ENCODE measurements around the gene SPECC1.

Gene SPECC1

GRCh38 chr17:20040216-20040615 is 31.1 kb downstream of the SPECC1 start:
- H3K36me3 ChIP-seq (ENCODE audit: insufficient read depth, low read length), result no peaks in the 10 kb centered on the region
- no peak overlapping the region for H3K27ac ChIP-seq (ENCODE audit: low read depth, low read length)
- no peak overlapping the region for H2AFZ ChIP-seq (ENCODE audit: low read length, unreplicated experiment)
- H3K27me3 ChIP-seq (ENCODE audit: insufficient read depth, low read length), result no peaks in the 10 kb centered on the region
- no peaks in the 10 kb centered on the region for H3K4me1 ChIP-seq (ENCODE audit: control insufficient read depth, insufficient read depth, low read length, unreplicated experiment)
- no peak overlapping the region for H3K4me3 ChIP-seq (ENCODE audit: low read depth, low read length)
- no peaks in the 10 kb centered on the region for H3K79me2 ChIP-seq (ENCODE audit: control insufficient read depth, insufficient read depth, low read length, unreplicated experiment)

GRCh38 chr17:20043021-20043420 is 33.9 kb downstream of the SPECC1 start:
- H3K36me3 ChIP-seq (ENCODE audit: insufficient read depth, low read length), result no peaks in the 10 kb centered on the region
- H3K79me2 ChIP-seq (ENCODE audit: control insufficient read depth, insufficient read depth, low read length, unreplicated experiment), result no peaks in the 10 kb centered on the region
- H3K4me3 ChIP-seq (ENCODE audit: low read depth, low read length), result no peak overlapping the region
- no peaks in the 10 kb centered on the region for H3K4me1 ChIP-seq (ENCODE audit: control insufficient read depth, insufficient read depth, low read length, unreplicated experiment)
- no peak overlapping the region for H2AFZ ChIP-seq (ENCODE audit: low read length, unreplicated experiment)
- H3K27me3 ChIP-seq (ENCODE audit: insufficient read depth, low read length), result no peaks in the 10 kb centered on the region
- H3K27ac ChIP-seq (ENCODE audit: low read depth, low read length), result no peak overlapping the region

- no peaks in the 10 kb centered on the region for H3K36me3 ChIP-seq (ENCODE audit: insufficient read depth, low read length)
- H3K4me3 ChIP-seq (ENCODE audit: low read depth, low read length), result no peak overlapping the region
- no peaks in the 10 kb centered on the region for H3K4me1 ChIP-seq (ENCODE audit: control insufficient read depth, insufficient read depth, low read length, unreplicated experiment)
- no peaks in the 10 kb centered on the region for H3K79me2 ChIP-seq (ENCODE audit: control insufficient read depth, insufficient read depth, low read length, unreplicated experiment)
- H3K27ac ChIP-seq (ENCODE audit: low read depth, low read length), result no peak overlapping the region
- H2AFZ ChIP-seq (ENCODE audit: low read length, unreplicated experiment), result no peak overlapping the region
- no peaks in the 10 kb centered on the region for H3K27me3 ChIP-seq (ENCODE audit: insufficient read depth, low read length)
Measured at GRCh38 chr17:20045476-20045875, 36.3 kb downstream of the SPECC1 start.

GRCh38 chr17:20046629-20047028 is 37.5 kb downstream of the SPECC1 start:
- Histone ChIP-seq H3K4me3 (ENCODE audit: low read depth, low read length) (no peak overlapping the region), H3K36me3 (ENCODE audit: insufficient read depth, low read length) (no peaks in the 10 kb centered on the region), H3K27ac (ENCODE audit: low read depth, low read length) (no peak overlapping the region), H3K27me3 (ENCODE audit: insufficient read depth, low read length) (no peaks in the 10 kb centered on the region), H3K4me1 (ENCODE audit: control insufficient read depth, insufficient read depth, low read length, unreplicated experiment) (no peaks in the 10 kb centered on the region), H3K79me2 (ENCODE audit: control insufficient read depth, insufficient read depth, low read length, unreplicated experiment) (no peaks in the 10 kb centered on the region), H2AFZ (ENCODE audit: low read length, unreplicated experiment) (no peak overlapping the region)

GRCh38 chr17:20051624-20052023 is 42.5 kb downstream of the SPECC1 start:
- Histone ChIP-seq H3K79me2 (ENCODE audit: control insufficient read depth, insufficient read depth, low read length, unreplicated experiment) (no peaks in the 10 kb centered on the region), H3K27ac (ENCODE audit: low read depth, low read length) (no peak overlapping the region)

GRCh38 chr17:20053361-20053964 is 44.3 kb downstream of the SPECC1 start:
- Histone ChIP-seq H3K4me1 (ENCODE audit: control insufficient read depth, insufficient read depth, low read length, unreplicated experiment) (no peaks in the 10 kb centered on the region), H3K79me2 (ENCODE audit: control insufficient read depth, insufficient read depth, low read length, unreplicated experiment) (no peaks in the 10 kb centered on the region), H2AFZ (ENCODE audit: low read length, unreplicated experiment) (no peak overlapping the region), H3K36me3 (ENCODE audit: insufficient read depth, low read length) (no peaks in the 10 kb centered on the region), H3K27ac (ENCODE audit: low read depth, low read length) (no peak overlapping the region), H3K4me3 (ENCODE audit: low read depth, low read length) (no peak overlapping the region), H3K27me3 (ENCODE audit: insufficient read depth, low read length) (0 out of 2 replicates have a peak, but pooled peaks cover 3% of the 10 kb centered on the region)

More at GRCh38 chr17:20051624-20052023, 42.5 kb downstream of the SPECC1 start:
- H2AFZ ChIP-seq (ENCODE audit: low read length, unreplicated experiment), result no peak overlapping the region
- H3K4me1 ChIP-seq (ENCODE audit: control insufficient read depth, insufficient read depth, low read length, unreplicated experiment), result no peaks in the 10 kb centered on the region
- 0 out of 2 replicates have a peak, but pooled peaks cover 3% of the 10 kb centered on the region for H3K27me3 ChIP-seq (ENCODE audit: insufficient read depth, low read length)
- no peak overlapping the region for H3K4me3 ChIP-seq (ENCODE audit: low read depth, low read length)
- H3K36me3 ChIP-seq (ENCODE audit: insufficient read depth, low read length), result no peaks in the 10 kb centered on the region

- Histone ChIP-seq H3K27ac (ENCODE audit: low read depth, low read length) (peak overlapping the region; percentile 73), H3K36me3 (ENCODE audit: insufficient read depth, low read length) (no peaks in the 10 kb centered on the region), H2AFZ (ENCODE audit: low read length, unreplicated experiment) (peak overlapping the region; percentile 55), H3K4me1 (ENCODE audit: control insufficient read depth, insufficient read depth, low read length, unreplicated experiment) (peaks cover 43% of the 10 kb centered on the region), H3K27me3 (ENCODE audit: insufficient read depth, low read length) (no peaks in the 10 kb centered on the region), H3K4me3 (ENCODE audit: low read depth, low read length) (no peak overlapping the region), H3K79me2 (ENCODE audit: control insufficient read depth, insufficient read depth, low read length, unreplicated experiment) (no peaks in the 10 kb centered on the region)
Measured at GRCh38 chr17:20059728-20060188, 50.6 kb downstream of the SPECC1 start.

GRCh38 chr17:20063665-20064648 is 54.8 kb downstream of the SPECC1 start:
- no peaks in the 10 kb centered on the region for H3K27me3 ChIP-seq (ENCODE audit: insufficient read depth, low read length)

GRCh38 chr17:20066253-20066652 is 57.1 kb downstream of the SPECC1 start:
- H3K27me3 ChIP-seq (ENCODE audit: insufficient read depth, low read length), result no peaks in the 10 kb centered on the region
- no peak overlapping the region for H3K27ac ChIP-seq (ENCODE audit: low read depth, low read length)
- no peak overlapping the region for H3K4me3 ChIP-seq (ENCODE audit: low read depth, low read length)
- H3K79me2 ChIP-seq (ENCODE audit: control insufficient read depth, insufficient read depth, low read length, unreplicated experiment), result no peaks in the 10 kb centered on the region
- H2AFZ ChIP-seq (ENCODE audit: low read length, unreplicated experiment), result no peak overlapping the region
- H3K4me1 ChIP-seq (ENCODE audit: control insufficient read depth, insufficient read depth, low read length, unreplicated experiment), result peaks cover 47% of the 10 kb centered on the region
- H3K36me3 ChIP-seq (ENCODE audit: insufficient read depth, low read length), result no peaks in the 10 kb centered on the region

More at GRCh38 chr17:20063665-20064648, 54.8 kb downstream of the SPECC1 start:
- Histone ChIP-seq H3K27ac (ENCODE audit: low read depth, low read length) (peak overlapping the region; percentile 96), H3K4me1 (ENCODE audit: control insufficient read depth, insufficient read depth, low read length, unreplicated experiment) (peaks cover 63% of the 10 kb centered on the region), H2AFZ (ENCODE audit: low read length, unreplicated experiment) (peak overlapping the region; percentile 62), H3K79me2 (ENCODE audit: control insufficient read depth, insufficient read depth, low read length, unreplicated experiment) (no peaks in the 10 kb centered on the region), H3K36me3 (ENCODE audit: insufficient read depth, low read length) (no peaks in the 10 kb centered on the region), H3K4me3 (ENCODE audit: low read depth, low read length) (peak overlapping the region; percentile 46)

- H3K4me1 ChIP-seq (ENCODE audit: control insufficient read depth, insufficient read depth, low read length, unreplicated experiment), result peaks cover 39% of the 10 kb centered on the region
- H3K27me3 ChIP-seq (ENCODE audit: insufficient read depth, low read length), result no peaks in the 10 kb centered on the region
- no peak overlapping the region for H3K27ac ChIP-seq (ENCODE audit: low read depth, low read length)
- no peak overlapping the region for H2AFZ ChIP-seq (ENCODE audit: low read length, unreplicated experiment)
- no peaks in the 10 kb centered on the region for H3K36me3 ChIP-seq (ENCODE audit: insufficient read depth, low read length)
- H3K4me3 ChIP-seq (ENCODE audit: low read depth, low read length), result no peak overlapping the region
- H3K79me2 ChIP-seq (ENCODE audit: control insufficient read depth, insufficient read depth, low read length, unreplicated experiment), result no peaks in the 10 kb centered on the region
Measured at GRCh38 chr17:20067711-20068110, 58.6 kb downstream of the SPECC1 start.

Data from ACC112 (cell line).